ENCODE measurements around the gene MAGIX.
"Not testable (repeated sequence)": the region's sequence is repeated elsewhere in the genome, so short reads cannot be mapped to it uniquely, and the experiment has no call there.

Gene MAGIX

DNA sequence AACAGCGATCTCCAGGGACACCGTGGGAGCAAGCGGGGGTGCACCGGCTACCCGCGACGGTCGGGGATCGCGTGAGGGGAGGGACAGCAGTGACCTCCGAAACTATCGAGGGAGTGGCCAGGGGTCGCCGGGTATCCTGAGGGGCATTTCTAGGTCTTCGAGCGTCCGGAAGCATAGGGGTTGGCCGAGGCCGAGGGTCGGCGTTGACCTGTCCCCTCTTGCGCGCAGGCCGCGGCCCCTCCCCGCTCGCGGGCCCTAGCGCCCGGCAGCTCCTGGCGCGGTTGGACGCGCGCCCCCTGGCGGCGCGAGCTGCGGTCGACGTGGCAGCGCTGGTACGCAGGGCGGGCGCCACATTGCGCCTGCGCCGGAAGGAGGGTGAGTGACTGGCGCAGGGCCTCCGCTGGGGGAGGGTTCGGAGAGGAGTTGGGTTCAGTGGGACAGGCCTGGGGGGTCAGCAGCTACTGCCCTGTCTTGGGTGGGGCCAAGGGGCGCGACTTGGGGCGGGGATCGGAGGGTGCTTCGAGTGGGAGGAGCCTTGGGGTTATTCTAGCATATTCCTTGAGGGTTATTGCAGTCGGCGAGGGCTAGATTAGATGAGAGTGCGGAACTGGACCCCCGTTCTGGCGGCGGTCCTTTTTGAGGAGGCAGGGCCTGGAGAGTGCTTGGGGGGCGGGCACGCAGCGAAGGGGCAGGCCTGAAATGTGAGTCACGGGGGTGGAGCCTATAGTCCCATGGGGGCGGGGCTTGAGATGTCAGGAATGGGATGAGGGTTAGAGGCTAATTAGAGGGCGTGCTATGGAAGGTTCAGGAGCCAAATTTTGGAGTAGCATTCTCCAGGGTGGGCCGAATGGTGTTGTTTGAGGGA lies 1.2 kb downstream of the MAGIX start:
- DNase-seq = peak; percentile 75

DNA sequence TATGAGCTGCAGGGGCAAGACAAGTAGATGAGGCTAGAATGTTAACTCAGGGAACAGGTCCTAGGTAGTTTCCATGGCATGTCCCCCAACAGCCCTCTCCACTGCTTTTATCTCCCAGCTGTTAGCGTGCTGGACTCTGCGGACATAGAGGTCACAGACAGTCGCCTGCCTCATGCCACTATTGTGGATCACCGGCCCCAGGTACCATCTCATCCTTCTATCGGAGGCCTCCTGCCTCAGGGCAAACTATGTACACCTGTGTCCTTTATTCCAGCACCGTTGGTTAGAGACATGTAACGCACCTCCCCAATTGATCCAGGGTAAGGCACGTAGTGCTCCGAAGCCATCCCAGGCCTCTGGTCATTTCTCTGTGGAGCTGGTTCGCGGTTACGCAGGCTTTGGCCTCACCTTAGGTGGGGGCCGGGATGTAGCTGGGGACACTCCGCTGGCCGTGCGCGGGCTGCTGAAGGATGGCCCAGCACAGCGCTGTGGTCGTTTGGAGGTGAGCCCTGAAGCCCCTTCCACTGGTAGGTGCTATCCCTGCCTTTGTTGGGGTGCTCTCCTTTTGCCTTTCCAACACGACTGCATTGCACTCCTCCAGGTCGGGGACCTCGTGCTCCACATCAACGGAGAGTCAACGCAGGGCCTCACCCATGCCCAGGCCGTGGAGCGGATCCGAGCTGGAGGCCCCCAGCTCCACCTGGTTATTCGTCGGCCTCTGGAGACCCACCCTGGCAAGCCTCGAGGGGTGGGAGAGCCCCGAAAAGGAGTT lies 2.2 kb downstream of the MAGIX start:
- no peak for DNase-seq

DNA sequence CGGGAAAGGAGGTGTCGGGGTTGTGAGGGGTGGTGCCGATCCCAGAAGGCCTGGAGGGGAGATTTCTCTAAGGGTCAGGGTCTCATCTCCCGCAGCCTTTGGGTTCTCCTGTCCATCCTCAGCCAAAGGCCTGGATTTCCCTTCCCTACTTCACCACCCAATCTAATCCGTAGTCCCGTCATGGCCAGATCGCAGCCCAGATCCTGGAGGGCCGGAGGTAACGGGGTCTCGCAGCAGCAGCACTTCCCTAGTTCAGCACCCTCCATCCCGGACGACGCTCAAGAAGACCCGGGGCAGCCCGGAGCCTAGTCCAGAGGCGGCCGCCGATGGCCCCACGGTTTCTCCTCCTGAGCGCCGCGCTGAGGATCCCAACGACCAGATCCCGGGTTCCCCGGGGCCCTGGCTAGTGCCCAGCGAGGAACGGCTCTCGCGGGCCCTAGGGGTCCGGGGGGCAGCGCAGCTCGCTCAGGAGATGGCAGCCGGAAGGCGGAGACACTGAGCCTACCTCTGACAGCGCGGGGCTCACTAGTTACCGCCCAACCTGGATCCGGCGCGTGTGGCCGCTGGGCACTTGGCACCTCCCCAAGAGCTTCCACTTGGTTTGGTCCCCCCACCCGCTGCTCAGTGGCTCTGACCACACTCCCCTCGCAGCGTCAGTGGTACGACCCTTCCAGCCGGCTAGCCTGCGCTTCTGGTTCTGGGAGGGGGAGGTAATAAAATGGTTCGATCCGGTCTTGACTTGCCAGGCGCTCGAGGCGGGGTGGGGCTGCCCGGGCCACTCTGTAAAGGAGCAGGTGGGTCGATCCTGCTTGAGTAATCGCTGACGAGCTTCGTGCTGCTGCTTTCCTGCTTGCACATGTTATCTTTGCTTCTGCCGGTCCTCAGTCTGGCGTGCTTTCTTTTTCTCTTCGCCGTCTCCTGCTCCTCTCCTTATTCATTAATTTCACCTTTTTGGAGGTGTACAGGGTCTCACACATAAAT lies 3.6 kb downstream of the MAGIX start:
- peak; percentile 55 for DNase-seq

DNA sequence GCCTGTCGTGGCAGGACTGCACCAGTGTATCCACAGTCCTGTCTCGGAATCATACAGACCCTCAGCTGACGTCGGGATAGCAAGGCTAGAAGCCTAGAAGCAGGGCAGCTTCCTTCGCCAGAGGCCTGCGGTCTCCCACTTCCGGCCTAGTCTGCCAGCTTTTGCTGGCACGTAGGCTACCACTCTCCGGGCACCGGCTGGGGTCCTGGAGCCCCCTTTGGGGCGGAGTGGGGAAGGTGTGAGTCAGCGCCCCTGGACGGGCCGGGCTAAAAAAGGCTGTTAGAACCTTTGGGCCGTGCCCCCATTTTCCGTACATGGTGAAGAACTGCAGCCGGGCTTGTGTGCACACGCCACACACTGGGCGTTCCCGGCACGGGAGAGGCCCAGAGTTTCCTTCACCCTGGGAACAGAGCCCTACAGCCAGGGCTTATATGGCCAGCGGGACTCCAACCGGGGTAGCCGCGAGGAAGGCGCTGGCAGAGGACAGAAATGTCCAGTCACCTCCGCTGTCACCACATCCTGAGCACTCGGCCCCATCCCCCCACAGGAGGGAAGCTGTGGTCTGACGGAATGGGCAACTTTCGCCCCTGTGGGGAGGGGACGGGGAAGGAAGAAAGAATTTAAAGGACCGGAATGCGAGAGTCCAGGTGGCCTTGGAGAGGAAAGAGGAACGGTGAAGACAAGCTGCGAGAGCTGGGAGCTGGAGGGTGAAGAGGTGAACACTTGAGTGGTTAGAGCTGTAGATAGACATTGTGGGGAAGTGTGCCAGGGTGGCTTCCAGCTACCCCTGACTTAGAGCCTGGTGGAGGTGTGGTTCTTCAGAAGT lies 4.6 kb downstream of the MAGIX start:
- peak; percentile 64 for DNase-seq

DNA sequence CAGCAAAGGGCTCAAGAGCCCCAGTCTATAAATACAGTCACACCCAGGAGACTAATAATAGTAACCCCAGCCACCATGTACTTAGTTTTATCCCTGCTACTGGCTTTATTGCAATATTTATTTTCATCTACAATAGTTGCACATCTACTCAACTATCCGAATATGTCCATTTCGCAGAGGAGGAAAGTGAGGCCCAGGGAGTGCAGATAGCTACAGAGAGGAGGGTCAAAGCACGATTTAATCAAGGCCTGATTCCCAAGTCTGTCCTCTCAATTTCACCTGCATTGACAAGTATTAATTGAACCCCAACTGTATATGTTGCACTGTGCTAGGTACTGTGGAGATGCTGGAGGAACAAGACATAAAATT lies 5.2 kb downstream of the MAGIX start:
- no peak for DNase-seq

DNA sequence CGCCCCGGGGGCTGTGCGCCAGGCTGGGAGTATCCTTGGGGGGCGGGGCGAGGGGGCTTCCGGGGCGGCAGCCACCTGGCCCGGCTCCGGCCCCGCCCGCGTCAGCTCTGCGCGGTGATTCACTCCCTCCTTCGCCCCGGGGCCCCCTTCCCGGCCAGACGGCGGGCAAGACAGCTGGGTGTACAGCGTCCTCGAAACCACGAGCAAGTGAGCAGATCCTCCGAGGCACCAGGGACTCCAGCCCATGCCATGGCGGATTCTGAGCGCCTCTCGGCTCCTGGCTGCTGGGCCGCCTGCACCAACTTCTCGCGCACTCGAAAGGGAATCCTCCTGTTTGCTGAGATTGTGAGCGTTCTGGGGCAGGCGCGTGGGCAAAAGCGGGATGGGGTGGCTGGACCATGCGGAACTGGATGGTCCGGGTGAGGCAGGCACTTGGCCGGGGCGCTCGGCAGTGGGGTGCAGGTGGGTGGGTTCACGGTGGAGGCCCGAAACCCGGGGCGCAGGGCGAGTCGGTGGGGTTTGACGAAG lies 9.3 kb downstream of the MAGIX start, which contains the start of gene PLP2:
PLP2 (plus strand) TSS at position 147 of the 528 bp plus-strand sequence; CDS start at position 250, 103 bp downstream.
- peak; percentile 42 for DNase-seq

DNA sequence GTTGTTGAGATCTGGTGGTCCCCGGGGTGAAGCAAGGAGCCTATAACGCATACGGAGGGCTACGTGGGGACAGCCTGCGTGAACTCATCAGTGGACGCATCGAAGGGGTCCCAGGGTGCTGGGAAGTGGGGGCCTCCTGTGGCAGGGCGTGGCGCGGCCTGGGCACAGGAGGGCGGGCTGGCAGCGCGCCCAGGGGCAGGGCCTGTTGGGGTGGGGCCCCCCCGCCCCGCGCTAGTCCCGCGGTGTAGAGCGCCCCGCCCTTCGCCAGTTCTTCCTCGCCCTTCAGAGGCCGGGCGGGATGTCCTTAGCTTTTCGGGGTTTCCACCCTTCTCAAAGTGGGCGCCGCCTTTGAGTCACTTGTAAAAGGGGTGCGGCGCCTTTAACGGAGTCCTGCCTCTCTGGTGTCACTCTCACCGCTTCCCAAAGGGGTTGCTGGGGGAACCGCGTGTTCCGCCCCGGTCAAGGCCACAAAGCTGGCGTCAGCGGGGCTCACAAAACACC lies 9.8 kb downstream of the MAGIX start:
- DNase-seq = peak; percentile 28

DNA sequence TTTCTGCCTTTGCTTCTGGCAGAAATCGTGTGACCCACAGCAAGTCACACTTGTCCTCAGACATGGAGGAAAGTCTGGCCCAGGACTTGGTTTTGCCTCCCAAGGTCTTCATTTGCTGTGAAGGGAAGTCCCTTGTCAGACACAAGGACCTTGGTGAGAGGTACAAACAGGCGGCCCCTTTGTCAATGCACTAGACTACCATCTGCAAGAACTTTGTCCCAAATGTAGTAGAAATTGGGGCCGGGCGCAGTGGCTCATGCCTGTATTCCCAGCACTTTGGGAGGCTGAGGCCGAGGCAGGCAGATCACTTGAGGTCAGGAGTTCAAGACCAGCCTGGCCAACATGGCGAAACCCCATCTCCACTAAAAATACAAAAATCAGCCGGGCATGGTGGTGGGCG lies 11.0 kb downstream of the MAGIX start:
- not testable (repeated sequence) for DNase-seq

DNA sequence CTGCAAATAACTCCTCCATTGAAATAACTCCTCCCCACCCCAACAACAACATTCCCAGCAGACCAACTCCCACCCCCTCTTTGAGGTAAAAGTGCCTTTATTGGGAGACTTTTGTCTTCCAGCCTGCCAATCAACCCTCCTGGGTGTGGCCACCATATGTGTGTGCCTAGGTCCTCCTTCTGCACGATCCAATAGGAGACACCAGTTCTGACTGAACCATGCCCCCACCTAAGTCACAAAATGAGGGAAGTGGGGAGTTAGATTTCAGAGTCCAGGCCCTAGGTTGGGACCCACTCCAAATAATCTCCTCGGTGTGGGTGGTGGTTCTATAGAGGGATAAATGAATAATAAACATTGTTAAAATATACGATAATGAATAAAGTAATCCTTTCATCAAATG lies 12.2 kb downstream of the MAGIX start:
- DNase-seq = no peak

DNA sequence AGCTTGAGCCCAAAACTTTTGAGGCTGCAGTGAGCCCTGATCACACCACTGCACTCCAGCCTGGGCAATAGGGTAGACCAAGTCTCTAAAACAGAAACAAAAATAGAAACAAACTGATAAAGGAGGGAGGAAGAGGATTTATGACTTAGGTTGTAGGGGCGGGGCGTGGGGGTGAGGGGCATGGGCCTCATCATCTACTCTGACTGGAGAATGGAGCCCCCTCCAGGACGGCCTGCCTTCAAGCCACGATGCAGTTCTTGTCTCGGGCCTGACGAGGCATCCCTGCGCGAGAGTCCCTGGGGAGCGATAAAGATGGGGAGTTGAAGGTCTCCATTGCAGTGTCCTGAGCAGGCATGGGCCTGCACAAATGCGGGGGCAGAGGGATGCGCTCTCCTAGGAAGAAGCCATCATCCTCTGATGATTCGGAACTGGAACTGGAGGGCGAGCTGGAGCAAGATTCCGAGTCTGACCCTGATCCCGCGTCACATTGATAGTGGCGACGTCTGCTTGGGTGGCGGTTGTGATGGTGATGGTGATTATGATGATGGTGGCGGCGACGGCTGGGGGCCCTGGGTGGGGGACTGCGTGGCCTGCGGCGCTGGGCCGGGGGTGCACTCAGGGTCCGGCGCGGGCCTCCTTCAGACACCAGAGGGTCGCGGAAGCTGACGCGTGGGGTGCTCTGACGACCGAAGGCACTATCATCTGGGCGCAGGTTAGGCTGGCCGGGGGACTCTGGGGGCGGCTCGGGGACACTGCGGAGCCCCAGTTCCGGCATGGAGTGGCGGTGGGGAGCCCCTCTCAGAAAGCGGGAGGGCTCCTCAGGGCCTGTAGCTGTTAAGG lies 13.1 kb downstream of the MAGIX start:
- DNase-seq = no peak

DNA sequence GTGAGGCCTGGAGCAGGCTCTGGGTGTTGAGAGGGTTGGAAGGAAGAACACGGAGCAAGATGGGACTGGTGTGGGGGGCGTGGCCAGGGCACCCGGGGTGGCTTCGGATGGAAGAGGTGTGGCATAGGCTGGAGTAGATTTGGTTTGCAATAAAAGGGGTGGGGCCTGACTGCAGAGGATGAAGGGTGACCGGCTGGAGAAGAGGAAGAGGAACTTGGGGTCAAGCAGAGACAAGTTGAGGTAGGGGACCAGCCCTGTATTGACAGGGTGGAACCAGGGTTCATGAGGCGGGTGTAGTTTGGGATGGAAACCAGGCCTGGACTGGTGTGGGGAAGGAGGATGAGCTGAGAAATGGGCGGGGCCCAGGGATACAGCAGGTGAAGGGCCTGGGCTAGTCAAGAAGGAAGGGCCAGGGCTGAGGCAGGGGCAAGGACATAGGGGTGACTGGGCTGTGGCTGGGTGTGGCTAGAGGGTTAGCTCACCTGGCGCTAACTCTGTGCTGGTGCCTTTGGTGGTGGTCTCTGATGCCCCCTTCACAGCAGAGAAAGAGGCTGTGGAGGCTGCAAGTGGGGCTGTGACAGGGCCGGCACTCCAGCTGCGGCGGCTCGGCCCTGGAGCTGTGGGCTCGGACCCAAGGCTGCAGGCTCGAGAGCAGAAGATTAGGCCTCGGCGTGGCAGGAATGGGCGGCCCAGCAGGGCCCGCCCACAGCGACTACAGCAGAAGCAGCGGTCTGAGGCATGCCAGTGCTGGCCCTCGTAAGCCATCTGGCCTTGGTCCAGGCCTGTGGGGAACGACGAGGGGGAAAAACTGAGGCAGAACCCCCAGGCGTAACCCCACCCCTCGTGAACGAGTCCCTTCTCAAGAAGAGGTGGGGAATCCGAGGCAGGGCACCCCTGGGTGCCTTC lies 14.1 kb downstream of the MAGIX start:
- no peak for DNase-seq

DNA sequence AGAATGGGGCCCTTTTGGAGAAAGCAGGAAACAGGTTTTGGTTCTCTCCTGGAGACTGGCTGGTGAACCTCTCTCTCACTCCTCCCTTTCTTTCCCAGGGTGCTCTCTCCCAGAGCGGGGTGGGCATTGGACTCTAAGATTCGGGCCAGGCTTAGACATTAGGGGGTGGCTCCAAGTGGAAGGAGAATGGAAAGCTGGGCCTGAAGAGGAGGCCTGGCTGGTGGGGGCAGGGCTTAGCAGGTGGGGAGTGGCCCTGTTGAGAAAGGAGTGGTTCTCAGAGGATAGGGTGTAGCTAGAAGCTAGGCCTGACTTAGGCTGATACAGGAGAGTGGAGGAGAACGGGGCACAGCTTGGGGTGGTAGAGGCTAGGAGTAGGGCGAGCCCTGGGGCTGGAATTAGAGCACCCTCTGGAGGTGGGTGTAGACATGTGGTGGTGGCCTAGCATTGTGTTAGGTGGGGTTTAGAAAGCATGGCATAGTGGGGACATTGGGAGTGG lies 14.8 kb downstream of the MAGIX start:
- no peak for DNase-seq

DNA sequence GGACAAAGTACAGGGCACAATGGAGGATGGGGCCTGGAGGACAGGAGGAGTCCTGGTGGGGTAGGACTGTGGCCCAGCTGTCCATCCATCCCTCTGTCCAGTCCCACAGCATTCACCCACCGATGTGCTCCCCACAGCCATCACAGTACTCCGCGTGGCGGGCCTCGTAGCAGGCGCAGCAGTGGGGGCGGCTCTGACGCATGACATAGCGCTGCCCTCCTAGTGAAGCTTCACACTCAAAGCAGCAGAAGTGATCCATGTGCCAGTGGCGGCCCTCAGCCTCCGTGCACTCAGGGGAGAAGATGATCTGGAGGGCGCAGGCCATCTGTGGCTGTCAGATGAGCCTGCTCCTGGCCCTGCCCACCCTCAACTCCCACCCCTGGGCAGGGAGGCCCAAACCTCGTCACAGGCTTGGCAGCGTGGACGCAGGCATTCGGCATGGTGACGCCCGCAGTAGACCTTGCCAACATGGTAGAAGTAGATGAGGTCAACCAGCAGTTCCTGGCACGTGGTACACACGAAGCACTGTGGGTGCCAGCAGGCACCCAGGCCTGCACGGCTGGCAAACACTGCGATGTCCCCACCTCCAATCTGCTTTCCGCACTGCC lies 15.4 kb downstream of the MAGIX start:
- DNase-seq = no peak

DNA sequence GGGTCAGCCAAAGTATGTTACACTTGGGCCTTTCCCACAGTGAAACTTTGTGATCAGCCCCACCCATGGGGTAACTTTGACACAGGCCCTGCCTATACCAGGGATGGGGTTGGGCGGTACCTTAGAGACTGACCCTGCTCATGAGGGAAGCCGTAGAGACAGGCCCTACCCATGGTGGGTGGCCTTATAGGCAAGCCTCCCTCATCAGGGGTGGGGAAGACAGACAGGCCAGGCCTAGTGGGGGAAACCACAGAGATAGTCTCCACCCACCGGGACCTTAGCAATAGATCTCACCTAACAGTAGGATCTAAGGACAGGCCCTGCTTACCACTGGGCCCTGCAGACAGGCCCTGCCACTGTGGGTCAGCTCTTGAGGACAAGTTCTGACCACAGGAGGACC lies 16.0 kb downstream of the MAGIX start:
- DNase-seq = no peak

DNA sequence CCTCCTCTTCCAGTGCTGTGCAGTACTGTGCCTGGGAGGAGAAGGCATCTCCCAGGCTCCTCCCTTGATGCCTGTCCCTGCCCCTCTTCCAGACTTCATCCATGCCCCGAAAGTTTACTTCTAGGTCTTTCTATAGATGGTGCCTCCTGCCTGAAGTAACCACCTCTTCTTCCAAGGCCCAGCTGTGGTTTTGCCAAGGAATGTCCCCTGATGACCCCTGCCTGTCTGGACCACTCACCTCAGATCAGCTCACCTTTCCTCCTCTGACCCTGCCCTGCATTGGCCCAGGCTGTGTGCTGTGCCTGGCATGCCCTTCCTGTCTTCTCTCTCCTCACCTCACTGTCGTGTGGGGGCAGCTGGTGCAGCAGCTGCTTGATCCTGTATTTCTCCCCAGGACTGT lies 16.8 kb downstream of the MAGIX start:
- no peak for DNase-seq

DNA sequence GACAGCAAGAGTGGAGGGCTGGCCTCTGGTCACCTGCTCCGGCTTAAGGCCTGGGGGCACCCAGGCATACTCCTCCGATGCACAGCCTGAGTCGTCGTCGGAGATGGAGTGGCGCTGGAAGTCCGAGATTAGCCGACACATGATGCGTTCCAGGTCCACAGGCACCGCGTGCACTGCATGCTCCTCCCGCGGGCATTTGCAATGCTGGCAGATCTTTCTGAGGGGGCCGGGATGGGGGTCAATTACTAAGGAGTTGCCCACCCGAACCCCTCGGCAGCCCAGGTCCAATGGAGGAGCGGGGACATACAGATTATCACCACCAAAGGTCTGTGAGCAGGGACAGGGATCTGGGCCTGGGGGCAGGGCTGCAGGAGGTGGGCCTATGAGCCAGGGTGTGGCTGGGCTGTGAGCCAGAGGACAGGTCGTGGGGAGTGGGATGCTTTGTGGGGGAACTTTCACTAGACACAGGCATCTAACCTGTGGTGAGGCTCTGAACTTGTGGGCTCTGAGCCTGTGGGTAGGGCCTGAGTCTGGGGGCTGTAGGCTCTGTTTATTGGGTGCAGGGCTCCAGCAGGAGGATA lies 21.2 kb downstream of the MAGIX start:
- DNase-seq = no peak

DNA sequence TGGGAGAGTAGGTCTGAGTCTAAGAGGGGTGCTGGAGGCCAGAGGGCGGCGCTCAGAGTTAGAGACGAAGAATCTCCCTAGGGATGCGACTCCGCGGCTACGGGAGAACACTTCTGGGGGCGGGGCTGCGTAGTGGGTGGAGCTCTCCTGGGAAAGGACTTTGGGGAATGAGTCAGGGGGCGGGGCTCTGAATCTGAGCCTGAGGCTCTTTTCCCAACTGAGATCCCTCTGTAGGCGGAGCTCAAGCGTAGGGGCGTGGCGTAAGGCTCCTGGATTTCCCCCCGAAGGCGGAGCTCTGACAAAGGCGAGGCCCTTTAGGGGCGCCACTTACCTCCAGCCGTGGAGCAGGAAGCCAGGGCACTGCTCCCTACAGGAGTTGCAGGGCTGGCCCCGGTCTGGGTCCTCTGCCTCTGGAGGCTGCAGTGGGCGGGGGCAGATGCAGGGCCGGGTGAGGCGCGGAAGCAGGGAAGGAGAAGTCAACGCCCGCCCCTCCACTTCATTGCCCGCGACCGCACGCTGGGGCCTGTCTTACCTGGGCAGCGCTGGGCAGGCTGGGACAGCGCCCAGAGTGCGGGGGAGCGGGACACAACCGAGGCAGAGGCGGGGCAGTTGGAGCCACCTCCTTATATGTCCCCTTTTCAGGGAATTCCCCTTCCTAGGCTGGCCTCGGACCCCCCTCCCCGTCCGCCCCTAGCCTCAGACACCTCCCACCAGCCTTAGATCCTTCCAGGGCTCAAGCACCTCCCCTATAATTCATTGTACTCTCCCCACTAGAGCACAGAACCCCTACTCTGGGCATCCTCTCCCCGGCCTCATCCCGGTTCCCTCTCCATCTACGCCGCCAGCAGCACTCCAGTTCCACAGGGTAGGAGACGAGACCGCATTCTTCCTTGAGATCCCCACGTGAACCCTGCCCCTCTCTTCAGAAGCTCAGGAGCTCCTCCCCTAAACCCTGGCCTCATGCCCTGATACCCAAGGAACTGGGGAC lies 22.0 kb downstream of the MAGIX start:
- peak; percentile 89 for DNase-seq
